Heart right ventricle (tissue), 16 donors: ENCODE data around the gene IGSF9B. TPM values are rescaled to one million over a fixed set of nuclear protein-coding genes. Genes with fewer than 3 reads are reported as not detected.

Experiments used
- ATAC-seq, 8 donors: fragments of 200-7000 bp; cut with Tn5 transposase; one replicate each; pipeline ENCODE4 v1.9.1; 2020; ENCODE audit warnings: mild to moderate bottlenecking in 8 of 8, moderate library complexity in 8 of 8, moderate number of reproducible peaks in 1 of 8
- DNase-seq, 2 donors: peaks; one replicate each; pipeline ENCODE4 v3.0.0-alpha.2; 2020
- H3K27ac ChIP-seq, 10 donors: fragments of 200-600 bp; sonication (generic) in 2 of 10; one replicate each; pipeline versions ENCODE4 v1.5.0 to v1.8.0; 2020 to 2022; ENCODE audit warnings: mild to moderate bottlenecking in 3 of 10
- H3K27me3 ChIP-seq, 7 donors: fragments of 200-600 bp; one replicate each; pipeline ENCODE4 v1.8.0; 2021 to 2022; ENCODE audit warnings: mild to moderate bottlenecking in 2 of 7
- H3K36me3 ChIP-seq, 9 donors: fragments of 200-600 bp; sonication (generic) in 1 of 9; one replicate each; pipeline versions ENCODE4 v1.5.0 to v1.8.0; 2020 to 2022; ENCODE audit warnings: mild to moderate bottlenecking in 2 of 9
- H3K4me1 ChIP-seq, 9 donors: fragments of 200-600 bp; sonication (generic) in 1 of 9; one replicate each; pipeline versions ENCODE4 v1.5.0 to v1.8.0; 2020 to 2022; ENCODE audit warnings: mild to moderate bottlenecking in 4 of 9
- H3K4me3 ChIP-seq, 10 donors: fragments of 200-600 bp; sonication (generic) in 2 of 10; one replicate each; pipeline versions ENCODE4 v1.5.0 to v1.8.0; 2020 to 2022; ENCODE audit warnings: mild to moderate bottlenecking in 7 of 10, moderate library complexity in 2 of 10
- H3K9me3 ChIP-seq, 11 donors: fragments of 200-600 bp in 10 of 11; sonication (generic) in 2 of 11; one replicate each; pipeline versions ENCODE4 v1.5.0 to v1.8.0; 2013 to 2022; ENCODE audit warnings: mild to moderate bottlenecking in 2 of 11, control low read depth in 1 of 11, moderate library complexity in 1 of 11
- WGBS, 2 donors: extraction: QIAGEN DNeasy Blood & Tissue Kit; methylation state at CpG; one replicate each; pipeline ENCODE4 v1.1.7; 2013; ENCODE audit warnings: inconsistent platforms in 1 of 2; 5-methylcytosine and 5-hydroxymethylcytosine counted together
- intact Hi-C, 10 donors: fragments of 100-400 bp; cut with DNase I; formaldehyde crosslinking; loops; one replicate each; pipeline versions ENCODE4 v1.11.1 to v1.14.2; 2022
- polyA plus RNA-seq, 2 donors: library from polyadenylated mRNA; stranded (reverse); fragments of 200-250 nt; gene quantifications; one replicate each; pipeline ENCODE4 v1.2.3, GENCODE V29; 2013
- total RNA-seq, 10 donors: library from RNA; stranded (reverse); fragmentation: NEBNext Ultra II Directional in 3 of 10; extraction: Animal tissue kit (Norgen Biotek cat#: 25700) in 3 of 10; gene quantifications; one replicate each; pipeline versions ENCODE4 v1.2.1 to v1.2.4, GENCODE V29; 2021 to 2023
- TF ChIP-seq, protein P1 (sequence below), 9 donors: fragments of 200-600 bp; sonication (generic) in 2 of 9; IDR thresholded peaks; one replicate each; pipeline versions ENCODE4 v1.5.0 to v1.8.0; 2021 to 2022; ENCODE audit warnings: antibody characterized with exemption in 9 of 9, mild to moderate bottlenecking in 5 of 9, moderate library complexity in 1 of 9
- donor health status: Arrhythmogenic right ventricular cardiomyopathy.
- donor health status: ischemic (EF 13 %, LVEDD 7.1; RV severe dilation, severe dysfunction).
- donor health status: healthy with polysubstance abuse.
- donor health status: DM: no; HTN: yes; CAD: no.
- donor health status: DM: no; HTN: no; CAD: no.
- donor health status: ischemic (EF 25% LVEDD 6.9; RV normal size, moderate dysfunction).
- donor health status: ischemic (EF 25% LVEDD 5.7; RV mildly dilated, moderate dysfunction).
- donor health status: healthy.
- donor health status: DM: yes; HTN: yes; CAD: no.
- donor health status: Ischemic cardiomyopathy.
- donor health status: ischemic (EF 35%, LVEDD 5.7; RV mildly dilated, moderate dysfunction).
- donor health status: nonischemic (EF 11% LVEDD 7.7; RV severe dilation, severe dysfunction).
- donor health status: DM: yes; HTN: yes; CAD: no.
- donor health status: PGD.
- donor health status: ischemic (EF 29% LVEDD 5.4; RV normal size, mild dysfunction).
- donor health status: nonischemic (EF 23%, LVEDD 6.1; RV moderate dilation, normal function).

IGSF9B gene
- total and polyA plus RNA-seq, 12 donors: 6.7 to 72.3 (median 49.6) TPM

DNA sequence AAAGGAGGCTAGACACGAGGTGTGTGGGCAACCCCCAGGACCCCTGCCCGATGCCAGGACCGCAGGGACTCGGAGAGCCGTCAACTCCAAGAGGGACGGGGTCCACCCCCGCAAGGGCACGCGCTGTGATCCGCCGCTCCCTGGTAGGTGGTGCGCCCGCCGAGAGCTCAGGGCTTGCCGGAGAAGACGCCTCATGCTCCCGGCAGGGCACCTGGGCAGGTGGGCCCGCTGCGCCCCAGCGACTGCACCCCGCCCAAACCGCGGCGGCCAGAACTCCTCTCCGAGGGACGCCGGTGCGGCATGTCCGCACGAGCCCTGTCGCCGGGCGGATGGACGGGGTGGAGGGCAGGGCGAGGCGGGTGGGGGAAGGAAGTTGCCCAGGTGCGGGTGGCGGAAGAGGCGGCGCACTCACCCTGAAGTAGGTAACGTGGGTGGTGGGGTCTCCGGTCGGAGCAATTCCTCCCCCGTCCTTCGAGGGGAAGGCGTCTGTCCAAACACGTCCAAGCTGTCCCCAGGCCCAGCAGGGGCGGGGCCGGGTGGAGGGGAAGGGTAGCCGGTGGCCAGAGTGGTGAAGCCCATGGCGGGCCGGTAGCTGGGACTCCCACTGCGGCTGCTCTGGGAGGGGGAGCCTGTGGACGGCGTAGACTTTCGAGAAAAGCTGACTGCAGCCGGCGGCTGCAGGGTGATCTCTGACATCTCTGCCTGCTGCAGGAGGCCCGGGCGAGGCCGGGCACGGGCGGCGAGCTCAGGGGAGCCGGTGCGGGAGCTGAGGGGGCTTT lies 37.2 kb downstream of the IGSF9B start:
- Histone ChIP-seq H3K4me3 (no peak overlapping the region), H3K4me1 (no peaks in the 10 kb centered on the region), H3K9me3 (no peaks in the 10 kb centered on the region), H3K27ac (no peak overlapping the region), H3K36me3 (peaks cover 0 to 82% (median 28%) of the 10 kb centered on the region in 9 donors), H3K27me3 (no peaks in the 10 kb centered on the region)
- TF ChIP-seq, protein P1, sequence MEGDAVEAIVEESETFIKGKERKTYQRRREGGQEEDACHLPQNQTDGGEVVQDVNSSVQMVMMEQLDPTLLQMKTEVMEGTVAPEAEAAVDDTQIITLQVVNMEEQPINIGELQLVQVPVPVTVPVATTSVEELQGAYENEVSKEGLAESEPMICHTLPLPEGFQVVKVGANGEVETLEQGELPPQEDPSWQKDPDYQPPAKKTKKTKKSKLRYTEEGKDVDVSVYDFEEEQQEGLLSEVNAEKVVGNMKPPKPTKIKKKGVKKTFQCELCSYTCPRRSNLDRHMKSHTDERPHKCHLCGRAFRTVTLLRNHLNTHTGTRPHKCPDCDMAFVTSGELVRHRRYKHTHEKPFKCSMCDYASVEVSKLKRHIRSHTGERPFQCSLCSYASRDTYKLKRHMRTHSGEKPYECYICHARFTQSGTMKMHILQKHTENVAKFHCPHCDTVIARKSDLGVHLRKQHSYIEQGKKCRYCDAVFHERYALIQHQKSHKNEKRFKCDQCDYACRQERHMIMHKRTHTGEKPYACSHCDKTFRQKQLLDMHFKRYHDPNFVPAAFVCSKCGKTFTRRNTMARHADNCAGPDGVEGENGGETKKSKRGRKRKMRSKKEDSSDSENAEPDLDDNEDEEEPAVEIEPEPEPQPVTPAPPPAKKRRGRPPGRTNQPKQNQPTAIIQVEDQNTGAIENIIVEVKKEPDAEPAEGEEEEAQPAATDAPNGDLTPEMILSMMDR (IDR thresholded peaks at IDR 0.05): no peak
- DNase-seq (no peak), ATAC-seq (peak in 2 of 8 donors; percentile 19 to 23)
- intact Hi-C loops: loop anchor here in 2 of 10 donors (10.0 kb wide), 1 partner anchor 225 kb away; no protein-coding TSS in a partner anchor
- WGBS, 2 donors: 77% methylated on average over 64 to 66 of the region's 66 CpGs

DNA sequence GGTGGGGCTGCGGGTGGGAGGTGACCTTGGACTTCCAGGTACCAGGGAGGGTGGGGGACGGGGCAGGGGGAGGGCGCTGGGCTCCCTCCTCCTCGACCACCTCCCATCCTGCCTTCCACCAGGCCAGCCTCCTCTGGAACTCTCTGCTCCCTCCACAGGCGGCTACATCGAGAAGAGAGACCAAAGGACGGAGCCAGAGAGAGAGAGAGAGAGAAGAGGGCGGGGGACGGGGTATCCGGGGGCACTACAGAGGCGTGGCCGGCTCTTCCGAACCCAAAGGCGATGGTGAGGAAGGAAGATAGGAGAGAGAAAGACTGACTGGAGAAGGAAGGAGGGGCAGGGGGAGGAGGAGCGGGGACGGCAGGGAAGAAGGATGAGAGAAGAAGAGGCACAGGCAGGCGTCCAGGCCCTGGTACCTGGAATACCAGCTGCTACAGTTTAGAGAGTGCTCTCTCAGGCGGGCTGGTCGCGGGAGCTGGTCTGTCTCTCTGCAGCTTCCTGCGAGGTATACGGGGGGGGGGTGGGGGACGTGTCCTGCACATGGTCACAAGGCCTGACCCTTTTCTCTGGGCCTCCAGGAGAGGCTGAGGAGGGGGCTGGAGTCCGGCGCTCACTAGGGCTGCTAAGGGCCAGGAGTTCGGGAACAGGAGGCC lies 38.0 kb downstream of the IGSF9B start:
- H3K36me3 ChIP-seq: peaks cover 0 to 81% (median 26%) of the 10 kb centered on the region in 9 donors
- H3K9me3 ChIP-seq: no peaks in the 10 kb centered on the region
- 39 to 45% methylated on average over 26 of the region's 26 CpGs for WGBS, 2 donors
- no peak overlapping the region for H3K4me3 ChIP-seq
- TF ChIP-seq, protein P1 (IDR thresholded peaks at IDR 0.05): no peak
- intact Hi-C loops: no loop called here
- no peaks in the 10 kb centered on the region for H3K4me1 ChIP-seq
- H3K27me3 ChIP-seq: no peaks in the 10 kb centered on the region
- no peak for ATAC-seq
- DNase-seq: no peak
- H3K27ac ChIP-seq: no peak overlapping the region

DNA sequence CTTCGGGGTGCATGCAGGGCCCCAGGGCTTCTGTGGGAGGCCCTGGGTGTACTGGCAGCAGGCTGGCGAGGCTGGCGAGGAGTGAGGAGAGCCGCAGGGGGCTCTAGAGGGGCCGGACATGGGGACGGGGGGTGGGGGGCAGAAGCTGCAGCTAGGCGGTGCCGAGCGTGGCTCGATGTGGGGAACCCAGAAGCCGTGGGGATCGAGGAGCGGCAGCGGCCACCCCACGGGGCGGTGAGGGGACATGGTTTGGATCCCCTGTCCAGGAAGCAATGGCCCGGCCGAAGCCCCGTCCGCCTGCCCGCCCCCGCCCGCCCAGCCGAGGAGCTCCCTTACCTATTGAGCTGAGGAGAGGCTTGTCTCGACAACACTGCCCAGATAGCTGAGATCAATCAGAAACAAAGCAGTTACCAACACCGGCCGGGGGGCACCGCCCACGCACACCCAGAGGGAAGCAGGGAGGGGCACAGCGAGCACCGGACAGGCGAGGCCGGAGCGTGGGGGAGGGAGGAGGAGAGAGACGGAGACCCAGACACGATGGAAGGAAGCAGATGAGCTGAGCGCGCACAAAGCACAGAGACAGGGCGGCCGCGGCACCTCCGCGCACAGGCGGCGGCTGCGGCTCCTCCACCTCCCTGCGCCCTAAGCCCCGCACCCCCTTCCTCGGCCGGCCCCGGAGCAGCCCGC lies 38.7 kb downstream of the IGSF9B start:
- H3K36me3 ChIP-seq: peaks cover 0 to 81% (median 26%) of the 10 kb centered on the region in 9 donors

More for the DNA sequence above, 38.7 kb downstream of the IGSF9B start:
- intact Hi-C loops: no loop called here
- DNase-seq (no peak), ATAC-seq (no peak)
- Histone ChIP-seq H3K4me3 (no peak overlapping the region), H3K27me3 (no peaks in the 10 kb centered on the region), H3K9me3 (no peaks in the 10 kb centered on the region), H3K4me1 (no peaks in the 10 kb centered on the region), H3K27ac (no peak overlapping the region)
- TF ChIP-seq, protein P1 (IDR thresholded peaks at IDR 0.05): no peak
- WGBS, 2 donors: 58 to 60% methylated on average over 49 to 52 of the region's 52 CpGs
